NCI-H1105 treated with DMSO at 0.1 percent for 48 hours (cell line): Measurements from ENCODE around the gene PPIP5K2.
"Not testable (repeated sequence)": the region's sequence is repeated elsewhere in the genome, so short reads cannot be mapped to it uniquely, and the experiment has no call there.

Source experiments
- DNase-seq: peaks from one replicate; lab custom pipeline; 2025; lab: John Stamatoyannopoulos, UW

PPIP5K2 gene

DNA sequence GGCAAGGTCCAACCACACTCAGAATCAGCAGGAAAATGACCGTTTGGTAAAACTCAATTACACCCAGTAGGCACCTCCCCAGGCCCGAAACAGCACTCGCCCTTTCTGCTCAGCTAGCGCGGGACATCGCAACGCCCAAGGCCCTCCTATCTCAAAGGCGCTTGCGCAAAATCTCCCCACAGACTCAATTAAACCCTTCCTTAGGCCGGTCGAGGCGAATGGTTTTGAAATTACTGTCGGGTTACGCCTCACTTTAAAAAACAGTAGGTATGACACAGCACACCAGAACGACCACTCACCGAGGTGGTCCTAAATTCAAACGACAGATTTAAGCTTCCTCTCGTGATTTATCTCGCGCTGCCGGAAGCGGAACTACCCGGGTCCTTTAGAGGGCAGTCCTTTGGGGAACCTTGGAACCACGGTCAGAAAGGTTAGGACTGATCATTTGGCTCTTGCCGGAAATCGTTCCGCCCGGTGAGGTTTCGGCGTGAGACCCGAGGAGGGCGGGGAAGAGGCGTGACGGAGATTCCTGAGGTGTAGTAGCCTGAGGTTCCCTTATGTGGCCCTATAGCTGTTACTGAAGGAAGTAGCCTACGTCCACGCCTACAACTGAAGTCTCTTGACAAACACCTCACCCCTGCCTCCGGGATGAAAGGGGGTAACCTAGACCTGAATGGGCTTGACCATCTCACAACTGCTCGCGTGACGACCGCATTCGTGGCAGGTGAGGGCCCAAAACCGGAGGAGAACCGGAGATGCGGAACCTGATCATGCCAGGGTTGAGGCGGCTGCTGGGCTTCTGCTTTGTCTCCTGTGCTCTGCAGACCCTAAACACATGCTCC is at the start of gene PPIP5K2, which contains the start of gene GIN1:
Gene PPIP5K2, plus strand, starts transcription at position 537 of the 842 bp plus-strand sequence. CDS start 9,289 bp downstream, outside the sequence.
Gene GIN1, minus strand, starts transcription at position 374 of the 842 bp plus-strand sequence. CDS start 11,431 bp downstream, outside the sequence.
- DNase-seq, result peak; percentile 93

DNA sequence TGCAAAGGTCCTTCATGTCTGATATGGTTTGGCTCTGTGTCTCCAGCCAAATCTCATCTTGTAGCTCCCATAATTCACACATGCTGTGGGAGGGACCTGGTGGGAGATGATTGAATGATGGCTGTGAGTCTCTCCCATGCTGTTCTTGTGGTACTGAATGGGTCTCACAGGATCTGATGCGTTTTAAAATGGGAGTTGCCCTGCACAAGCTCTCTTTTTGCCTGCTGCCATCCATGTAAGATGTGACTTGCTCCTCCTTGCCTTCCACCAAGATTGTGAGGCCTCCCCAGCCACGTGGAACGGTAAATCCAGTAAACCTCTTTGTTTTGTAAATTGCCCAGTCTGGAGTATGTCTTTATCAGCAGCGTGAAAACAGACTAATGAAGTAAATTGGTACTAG is 46.6 kb upstream of the PPIP5K2 start:
- DNase-seq, result not testable (repeated sequence)

DNA sequence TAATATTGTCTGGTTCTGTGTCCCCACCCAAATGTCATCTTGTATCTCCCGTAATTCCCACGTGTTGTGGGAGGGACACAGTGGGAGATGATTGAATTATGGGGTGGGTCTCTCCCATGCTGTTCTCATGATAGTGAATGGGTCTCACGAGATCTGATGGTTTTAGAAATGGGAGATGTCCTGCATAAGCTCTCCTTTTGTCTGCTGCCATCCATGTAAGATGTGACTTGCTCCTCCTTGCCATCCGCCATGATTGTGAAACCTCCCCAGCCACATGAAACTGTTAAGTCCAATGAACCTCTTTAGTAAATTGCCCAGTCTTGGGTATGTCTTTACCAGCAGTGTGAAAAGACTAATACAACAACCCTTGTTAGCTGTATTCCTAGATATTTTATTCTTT is 44.7 kb upstream of the PPIP5K2 start:
- no peak for DNase-seq

GRCh38 chr5:103079796-103080195 is 40.3 kb upstream of the PPIP5K2 start:
- DNase-seq, result no peak

- DNase-seq, result no peak
Measured at GRCh38 chr5:103086547-103086946, 33.6 kb upstream of the PPIP5K2 start.

DNA sequence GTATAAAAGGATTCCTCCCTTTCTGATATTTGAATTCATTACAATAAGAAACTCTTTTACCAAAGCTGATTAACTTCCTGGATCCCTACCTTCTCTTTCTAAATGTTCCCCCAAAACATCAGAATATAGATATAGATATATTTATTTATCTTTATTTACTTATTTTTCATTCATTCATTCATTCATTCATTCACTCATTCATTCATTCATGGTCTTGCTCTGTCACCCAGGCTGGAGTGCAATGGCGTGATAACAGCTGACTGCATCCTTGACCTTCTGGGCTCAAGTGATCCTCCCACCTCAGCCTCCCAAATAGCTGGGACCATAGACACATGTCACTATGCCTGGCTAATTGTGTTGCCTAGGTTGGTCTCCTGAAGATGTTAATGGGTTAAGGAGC is 30.8 kb upstream of the PPIP5K2 start:
- no peak for DNase-seq

DNA sequence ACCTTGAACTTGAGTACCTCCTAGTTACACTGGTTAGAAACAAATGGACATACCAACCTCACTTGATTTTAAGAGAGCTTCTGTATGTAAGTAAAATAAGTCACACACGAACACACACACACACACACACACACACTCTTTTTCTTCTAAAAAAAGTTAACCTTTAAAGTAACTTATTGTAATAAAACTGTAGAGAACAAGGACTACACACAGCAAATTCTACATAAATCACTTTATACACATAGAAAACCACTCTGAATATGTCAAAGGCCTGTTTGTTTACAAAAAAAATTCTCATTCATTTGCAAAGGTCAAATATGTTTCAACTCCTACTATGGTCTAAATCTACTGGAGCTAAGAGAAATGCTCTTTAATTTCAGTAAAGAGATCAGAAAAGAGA is 29.3 kb upstream of the PPIP5K2 start:
- DNase-seq, result no peak

GRCh38 chr5:103092676-103093075 is 27.4 kb upstream of the PPIP5K2 start:
- no peak for DNase-seq

DNA sequence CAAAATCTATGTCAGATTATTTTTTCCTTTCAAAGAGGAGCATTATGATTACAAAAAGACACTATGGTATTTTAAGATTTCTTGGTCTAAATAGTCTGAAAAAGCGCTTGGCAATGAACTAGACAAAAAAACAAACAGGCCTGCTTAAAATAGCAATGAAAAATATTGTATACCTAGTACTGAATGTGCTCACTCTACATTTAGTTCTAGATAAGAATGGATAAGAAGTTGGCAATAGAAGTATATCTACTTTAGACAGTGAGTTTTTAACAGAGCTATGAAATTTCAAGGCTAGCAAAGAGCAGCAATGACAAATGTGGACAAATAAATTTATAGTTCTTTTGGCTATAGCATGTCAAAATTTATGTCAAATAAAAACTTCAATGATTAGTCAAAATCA is 26.4 kb upstream of the PPIP5K2 start:
- no peak for DNase-seq

DNA sequence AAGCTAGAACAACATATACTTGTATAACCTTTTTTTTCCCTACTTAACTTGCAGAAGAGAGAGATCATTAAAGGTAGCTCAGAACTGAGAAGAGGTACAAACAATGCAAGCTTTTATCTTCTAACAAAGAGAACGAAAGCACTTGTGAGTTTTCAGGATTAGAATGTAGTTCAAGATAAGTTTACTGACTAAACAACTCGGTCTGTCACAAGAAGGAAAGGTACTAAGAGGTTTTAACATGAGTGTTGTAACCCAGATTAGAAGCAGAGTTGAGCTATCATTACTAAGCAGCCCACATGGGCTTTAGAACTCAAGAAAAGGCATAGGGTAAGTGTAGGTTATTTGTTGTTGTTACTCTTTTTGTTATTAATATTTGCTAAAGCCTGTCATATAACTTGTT is 25.4 kb upstream of the PPIP5K2 start:
- no peak for DNase-seq

- DNase-seq, result no peak
Measured at GRCh38 chr5:103098993-103099392, 21.1 kb upstream of the PPIP5K2 start.

GRCh38 chr5:103101079-103101750 is 18.9 kb upstream of the PPIP5K2 start:
- no peak for DNase-seq

- DNase-seq, result no peak
Measured at GRCh38 chr5:103102234-103102633, 17.9 kb upstream of the PPIP5K2 start.

DNA sequence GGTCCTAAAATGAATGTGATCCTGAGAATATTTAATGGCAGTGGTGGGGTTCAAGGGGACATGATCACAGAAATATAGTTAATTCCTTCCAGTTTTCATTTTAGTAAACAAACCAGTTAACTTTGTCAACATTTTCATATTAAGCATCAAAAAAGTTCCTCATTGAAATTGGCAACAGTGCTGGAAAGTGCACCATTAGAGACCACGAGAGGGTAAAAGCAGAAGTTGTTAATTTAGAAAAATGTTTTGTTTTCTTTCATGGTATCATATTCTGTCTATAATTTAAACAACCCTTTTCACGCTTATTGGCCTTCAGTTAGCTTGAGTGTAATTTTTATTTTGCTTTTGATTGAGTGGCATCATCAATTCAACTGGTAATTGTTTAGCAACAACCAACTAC is 12.0 kb upstream of the PPIP5K2 start:
- no peak for DNase-seq

- DNase-seq, result no peak
Measured at GRCh38 chr5:103109277-103109676, 10.8 kb upstream of the PPIP5K2 start.

DNA sequence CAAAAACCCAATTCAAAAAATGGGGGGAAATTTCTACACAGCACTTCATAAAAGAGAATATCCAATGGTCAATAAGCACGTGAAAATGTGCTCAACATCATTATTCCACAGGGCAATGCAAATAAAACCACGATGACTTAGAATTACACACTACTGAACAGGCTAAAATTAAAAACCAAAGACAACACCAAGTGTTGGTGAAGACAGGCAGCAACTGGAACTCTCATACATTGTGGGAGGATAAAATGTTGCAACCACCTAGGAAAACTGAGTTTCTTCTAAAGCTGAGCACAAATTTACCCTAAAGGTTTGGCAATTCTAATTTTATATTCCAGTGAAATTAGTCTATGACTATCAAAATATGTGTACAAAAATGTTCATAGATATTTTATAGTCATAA is 9.7 kb upstream of the PPIP5K2 start:
- no peak for DNase-seq

GRCh38 chr5:103111468-103111867 is 8.6 kb upstream of the PPIP5K2 start:
- no peak for DNase-seq

- no peak for DNase-seq
Measured at GRCh38 chr5:103112910-103113309, 7.2 kb upstream of the PPIP5K2 start.

DNA sequence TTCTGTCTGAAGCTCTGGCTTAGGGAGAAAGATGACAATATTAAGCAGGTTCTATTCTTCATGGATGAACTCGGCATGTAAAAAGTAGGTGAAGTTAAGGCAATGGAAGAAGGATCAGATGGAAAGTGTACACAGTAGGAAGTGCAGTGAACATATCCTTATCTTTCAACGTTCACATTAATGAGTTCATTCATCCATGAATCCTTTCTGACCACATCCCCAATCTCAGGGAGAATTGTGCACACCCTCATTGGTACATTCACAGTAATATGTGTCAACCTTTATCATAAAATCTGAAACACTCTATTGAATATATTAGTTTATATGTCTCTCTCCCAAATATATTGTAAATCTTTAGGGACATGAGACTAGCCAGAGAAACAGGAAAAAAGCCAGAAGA is 5.7 kb upstream of the PPIP5K2 start:
- DNase-seq, result no peak

DNA sequence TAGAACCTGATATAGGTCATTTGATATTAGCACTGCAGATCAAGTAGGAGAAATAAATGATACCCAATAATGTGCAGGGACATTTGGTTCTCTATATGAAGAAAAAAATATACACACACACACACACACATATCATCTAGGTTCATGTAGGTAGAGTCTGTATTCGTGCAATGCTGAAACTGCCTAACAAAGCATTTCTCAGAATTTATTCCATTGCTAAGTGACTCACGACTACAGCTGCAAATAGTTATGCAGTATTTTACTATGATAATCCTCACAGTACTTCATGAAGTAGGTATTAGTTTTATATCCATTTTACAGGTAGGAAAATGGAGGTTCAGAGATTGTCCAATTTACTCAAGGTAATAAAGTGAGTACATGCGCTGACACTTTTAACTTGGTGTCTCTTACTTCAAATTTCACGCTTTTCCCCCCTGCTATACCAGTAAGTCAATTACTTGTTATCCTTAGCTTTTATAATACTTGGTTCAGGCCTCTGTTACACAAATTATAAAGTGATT is 2.6 kb upstream of the PPIP5K2 start:
- no peak for DNase-seq

DNA sequence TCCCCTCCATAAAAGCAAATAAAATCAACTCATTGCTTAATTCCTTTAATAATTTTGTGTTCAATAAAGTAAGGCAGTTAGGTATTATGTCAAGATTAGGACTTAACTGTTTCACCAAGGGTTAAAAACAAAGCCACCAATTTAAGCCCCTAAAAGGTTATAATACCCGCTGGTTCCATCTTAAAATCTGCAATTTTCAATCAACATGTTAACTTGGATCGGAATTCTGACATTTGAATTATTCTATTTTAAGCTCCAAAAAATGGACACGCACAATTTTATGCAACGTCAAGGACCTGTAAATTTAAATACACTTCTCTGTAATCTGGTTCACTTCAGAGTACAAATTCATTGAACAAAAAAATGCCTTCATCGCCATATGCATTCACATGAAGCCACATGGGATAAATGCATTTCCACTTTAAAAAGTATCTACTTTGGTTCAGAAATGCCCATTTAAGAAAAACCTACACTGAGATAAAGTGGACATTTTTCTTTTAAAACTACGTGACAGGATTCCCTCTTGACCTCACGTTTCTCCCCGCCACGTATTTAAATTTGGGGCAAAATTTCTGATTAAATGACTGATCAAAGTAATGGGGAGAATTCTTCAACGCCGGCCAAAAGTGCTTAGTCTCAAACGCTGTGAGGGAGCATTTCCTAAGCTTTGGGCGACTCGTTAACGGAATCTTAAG is 884 bp upstream of the PPIP5K2 start:
- peak; percentile 23 for DNase-seq

- no peak for DNase-seq
Measured at GRCh38 chr5:103120607-103121200, 603 bp downstream of the PPIP5K2 start.
